ENCODE measurements around the gene GGT5.

The GGT5 gene

GRCh38 chr22:24181088-24181995, 63.5 kb downstream of the GGT5 start, which contains the start of gene SUSD2:
SUSD2 (plus strand) TSS chr22:24181487; CDS start chr22:24181520, 33 bp downstream.
- no peak for DNase-seq

- DNase-seq = no peak
Observed at GRCh38 chr22:24180316-24181087, 64.4 kb downstream of the GGT5 start.

DNA sequence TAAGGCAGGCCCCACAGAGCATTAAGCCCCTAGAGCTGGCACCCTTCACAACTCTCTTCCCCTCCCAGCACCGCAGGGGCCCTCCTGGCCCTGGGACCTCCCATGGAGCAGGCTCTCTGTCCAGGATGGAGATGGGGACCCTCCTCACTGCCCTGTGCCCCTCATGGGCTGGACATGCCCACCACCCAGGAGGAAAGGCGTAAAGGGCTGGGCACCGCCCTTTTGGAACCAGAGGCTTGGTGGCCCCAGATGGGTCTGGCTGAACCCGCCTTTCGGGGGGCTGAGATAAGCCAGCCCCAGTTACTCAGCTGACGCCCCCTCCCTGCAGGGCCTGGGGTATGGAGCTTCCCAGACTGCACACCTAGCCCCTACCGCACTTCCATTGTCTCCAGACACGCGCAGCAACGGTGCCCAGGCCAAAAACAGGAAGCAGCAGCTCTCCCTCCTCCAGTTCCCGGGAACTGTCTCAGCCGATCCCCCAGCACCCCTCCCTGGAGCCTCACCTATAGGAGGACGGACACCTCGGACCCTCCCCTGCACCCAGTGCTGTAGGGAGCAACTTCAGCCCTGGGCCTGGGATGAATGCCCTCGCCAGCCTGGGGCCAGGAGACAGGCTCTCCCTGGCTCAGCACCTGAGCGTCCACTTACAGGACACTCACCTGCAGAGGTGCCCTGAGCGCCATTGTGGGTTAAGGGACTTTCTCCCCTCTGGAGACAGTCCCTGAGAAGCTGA, 65.2 kb downstream of the GGT5 start:
- no peak for DNase-seq

DNA sequence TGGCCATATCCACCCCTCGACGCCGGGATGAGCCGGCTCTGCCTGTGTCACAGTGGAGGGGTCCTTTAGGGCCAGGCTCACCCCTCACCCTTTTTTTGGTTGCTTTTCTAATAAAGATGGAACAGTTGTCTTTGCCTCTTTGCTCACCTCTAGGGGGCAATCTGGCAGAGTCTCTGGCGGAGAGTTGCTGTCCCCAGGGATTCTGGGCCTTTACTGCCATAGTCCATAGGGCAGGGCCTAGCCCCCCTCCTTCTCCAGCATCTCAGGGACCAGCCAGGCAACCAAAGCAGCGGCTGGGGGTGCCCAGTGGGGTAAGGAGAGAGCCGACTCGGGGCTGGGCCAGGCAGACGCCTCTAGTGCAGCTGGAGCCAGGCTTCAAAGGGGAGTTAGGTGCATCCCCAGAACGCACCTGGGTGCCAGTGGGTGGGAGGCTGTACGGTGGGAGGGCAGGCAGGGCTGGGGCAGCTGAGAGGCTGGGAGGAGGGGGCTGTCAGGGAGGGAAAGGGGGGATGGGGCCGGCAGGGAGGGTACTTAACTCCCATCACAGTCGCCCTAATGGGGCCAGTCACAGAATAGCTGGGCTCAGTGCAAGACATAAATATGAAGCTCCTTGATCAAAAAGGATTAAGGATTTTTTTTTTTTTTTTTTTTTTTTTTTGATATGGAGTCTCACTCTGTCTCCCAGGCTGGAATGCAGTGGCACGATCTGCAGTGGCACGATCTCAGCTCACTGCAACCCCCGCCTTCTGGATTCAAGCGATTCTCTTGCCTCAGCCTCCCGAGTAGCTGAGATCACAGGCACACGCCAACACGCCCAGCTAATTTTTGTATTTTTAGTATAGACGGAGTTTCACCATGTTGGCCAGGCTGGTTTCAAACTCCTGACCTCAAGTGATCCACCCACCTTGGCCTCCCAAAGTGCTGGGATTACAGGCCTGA, 66.1 kb downstream of the GGT5 start:
- DNase-seq = no peak

GRCh38 chr22:24178021-24178431, 66.9 kb downstream of the GGT5 start:
- DNase-seq = no peak

GRCh38 chr22:24177456-24177855, 67.4 kb downstream of the GGT5 start:
- no peak for DNase-seq

GRCh38 chr22:24177045-24177444, 67.8 kb downstream of the GGT5 start:
- no peak for DNase-seq

DNA sequence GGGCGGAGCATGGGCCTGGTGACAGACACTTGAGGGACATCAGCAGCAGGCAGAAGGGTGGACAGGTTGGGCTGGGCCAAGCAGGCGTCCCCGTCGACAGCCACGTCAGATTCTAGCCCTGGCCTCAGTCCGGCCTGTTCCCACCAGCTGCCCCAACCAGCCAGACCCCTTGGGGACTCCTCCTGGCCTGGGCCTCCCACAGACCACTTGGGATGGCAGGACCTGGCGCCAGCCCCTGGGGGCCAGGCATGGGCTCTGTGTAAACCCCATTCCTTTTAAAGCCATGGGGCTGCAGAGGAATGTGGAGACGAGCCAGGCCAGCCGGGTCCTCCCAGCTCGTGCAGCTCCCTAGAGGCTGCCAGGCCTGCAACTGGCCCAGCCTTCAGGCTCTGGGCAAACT, 68.3 kb downstream of the GGT5 start:
- DNase-seq = no peak

DNA sequence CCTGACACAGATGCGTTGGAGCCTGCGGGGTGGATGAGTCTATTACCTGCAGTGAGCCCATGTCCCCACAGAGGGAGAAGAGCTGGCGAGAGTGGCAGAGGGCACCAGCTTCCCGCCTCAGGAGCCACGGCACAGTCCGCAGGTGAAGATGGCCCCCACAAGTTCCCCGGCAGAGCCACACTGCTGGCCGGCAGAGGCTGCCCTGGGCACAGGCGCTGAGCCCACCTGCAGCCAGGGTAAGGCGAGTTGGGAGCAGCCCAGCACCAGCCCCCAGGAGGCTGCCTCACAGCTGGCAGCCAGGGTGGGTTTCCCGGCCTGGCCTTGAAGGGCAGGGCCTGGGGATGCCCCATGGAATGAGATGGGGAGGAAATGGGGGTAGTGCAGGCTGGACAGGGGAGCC, 68.8 kb downstream of the GGT5 start:
- DNase-seq = no peak

DNA sequence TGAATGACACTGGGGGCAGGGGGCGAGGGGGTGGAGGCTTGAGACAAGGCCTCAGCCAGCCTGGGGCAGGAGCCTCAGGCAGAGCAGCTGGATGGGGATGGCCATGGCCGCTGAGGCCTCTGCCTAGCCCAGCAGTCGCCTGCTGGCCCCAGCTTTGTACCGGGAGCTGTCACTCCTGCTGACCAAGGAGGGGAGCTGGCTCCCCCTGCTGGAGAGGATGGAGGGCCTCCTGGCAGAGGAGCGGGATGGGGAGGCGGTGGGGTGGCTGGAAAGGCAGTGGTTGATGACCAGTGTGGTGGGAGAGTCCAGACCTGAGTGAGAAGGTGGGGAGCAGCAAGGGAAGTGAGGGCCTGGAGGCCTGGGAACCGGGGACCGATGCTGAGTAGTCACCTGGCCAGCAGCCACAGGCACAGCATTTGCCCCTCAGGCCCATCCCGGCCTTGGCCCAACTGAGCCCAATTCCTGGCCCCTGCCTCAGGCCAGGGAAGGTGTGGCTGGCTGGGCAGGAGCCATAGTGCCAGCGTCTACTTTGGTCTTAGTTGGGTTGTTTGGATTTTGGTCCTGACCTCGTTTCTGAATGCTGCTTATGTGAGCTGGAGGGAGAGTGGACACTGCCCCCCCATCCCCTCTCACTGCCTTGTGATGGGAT, 69.6 kb downstream of the GGT5 start:
- DNase-seq = no peak

DNA sequence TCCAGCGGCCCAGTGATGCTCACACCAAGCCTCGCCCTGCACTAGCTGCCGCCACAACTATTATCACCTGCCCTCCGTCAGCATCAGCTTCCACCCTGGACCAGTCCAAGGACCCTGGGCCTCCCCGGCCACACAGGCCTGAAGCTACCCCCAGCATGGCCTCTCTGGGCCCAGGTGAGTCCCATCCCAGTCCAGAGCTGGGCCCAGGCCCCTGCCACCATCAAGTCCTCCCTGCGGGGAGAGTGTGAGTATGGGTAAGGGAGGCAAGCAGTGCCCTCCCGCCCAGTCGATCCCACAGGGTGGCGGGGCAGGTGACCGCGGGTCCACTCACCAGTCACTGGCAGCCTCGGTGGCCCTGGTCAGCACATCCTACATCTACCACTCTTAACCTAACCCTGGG, 73.1 kb downstream of the GGT5 start:
- no peak for DNase-seq

- DNase-seq = no peak
Observed at GRCh38 chr22:24170632-24171031, 74.2 kb downstream of the GGT5 start.

DNA sequence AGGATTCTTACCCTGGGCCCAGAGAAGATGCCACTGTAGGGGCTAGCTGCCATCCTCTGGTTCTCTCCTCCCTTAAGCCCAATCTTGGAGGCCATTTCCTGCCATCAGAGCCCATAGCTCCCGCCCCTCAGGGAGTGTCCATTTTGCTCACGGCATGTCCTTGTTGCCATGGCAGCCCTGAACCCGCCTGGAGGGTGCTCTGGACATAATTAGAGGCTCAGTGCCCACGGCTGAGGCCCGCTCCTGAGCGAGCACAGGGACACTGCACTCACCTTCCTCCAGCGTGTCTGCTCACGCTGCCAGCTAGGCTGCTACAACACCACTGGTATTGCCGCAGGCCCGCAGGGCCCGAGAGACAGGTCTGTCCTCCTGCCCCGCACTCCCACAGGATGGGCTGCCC, 74.7 kb downstream of the GGT5 start:
- no peak for DNase-seq
